ENCODE measurements around the gene JUNB. TPM values are rescaled to one million over a fixed set of nuclear protein-coding genes. Genes with fewer than 3 reads are reported as not detected.

The JUNB gene
- total RNA-seq = 121 TPM
- polyA plus RNA-seq = 139 TPM
- long read RNA-seq, donor 1, partial matches to known transcripts = 0 of 2 reads
- long read RNA-seq, donor 1, other reads (novel, unspliced or antisense) = 0 of 2 reads
- long read RNA-seq, donor 2, transcript JUNB-201 (1 exons, 1,820 nt) = major isoform, 331 of 732 reads
- long read RNA-seq, donor 2, partial matches to known transcripts = 53 of 732 reads
- long read RNA-seq, donor 2, other reads (novel, unspliced or antisense) = 348 of 732 reads
- long read RNA-seq, donor 3, transcript JUNB-201 (1 exons, 1,820 nt) = major isoform, 296 of 296 reads
- long read RNA-seq, donor 3, partial matches to known transcripts = 0 of 296 reads
- long read RNA-seq, donor 3, other reads (novel, unspliced or antisense) = 0 of 296 reads
- long read RNA-seq, donor 4, transcript JUNB-201 (1 exons, 1,820 nt) = major isoform, 129 of 129 reads
- long read RNA-seq, donor 4, partial matches to known transcripts = 0 of 129 reads
- long read RNA-seq, donor 4, other reads (novel, unspliced or antisense) = 0 of 129 reads
- long read RNA-seq, donor 5, transcript JUNB-201 (1 exons, 1,820 nt) = major isoform, 301 of 301 reads
- long read RNA-seq, donor 5, partial matches to known transcripts = 0 of 301 reads
- long read RNA-seq, donor 5, other reads (novel, unspliced or antisense) = 0 of 301 reads
- long read RNA-seq, donor 6, transcript JUNB-201 (1 exons, 1,820 nt) = major isoform, 215 of 215 reads
- long read RNA-seq, donor 6, partial matches to known transcripts = 0 of 215 reads
- long read RNA-seq, donor 6, other reads (novel, unspliced or antisense) = 0 of 215 reads
- long read RNA-seq, donor 7, transcript JUNB-201 (1 exons, 1,820 nt) = major isoform, 96 of 96 reads
- long read RNA-seq, donor 7, partial matches to known transcripts = 0 of 96 reads
- long read RNA-seq, donor 7, other reads (novel, unspliced or antisense) = 0 of 96 reads
- long read RNA-seq, donor 8, transcript JUNB-201 (1 exons, 1,820 nt) = major isoform, 115 of 115 reads
- long read RNA-seq, donor 8, partial matches to known transcripts = 0 of 115 reads
- long read RNA-seq, donor 8, other reads (novel, unspliced or antisense) = 0 of 115 reads
- long read RNA-seq, donor 9, transcript JUNB-201 (1 exons, 1,820 nt) = major isoform, 29 of 29 reads
- long read RNA-seq, donor 9, partial matches to known transcripts = 0 of 29 reads
- long read RNA-seq, donor 9, other reads (novel, unspliced or antisense) = 0 of 29 reads
- long read RNA-seq, donor 10, transcript JUNB-201 (1 exons, 1,820 nt) = major isoform, 166 of 166 reads
- long read RNA-seq, donor 10, partial matches to known transcripts = 0 of 166 reads
- long read RNA-seq, donor 10, other reads (novel, unspliced or antisense) = 0 of 166 reads

- under 1% methylated on average over 73 of the region's 73 CpGs for WGBS
- no peaks in the 10 kb centered on the region for H3K9me3 ChIP-seq (ENCODE audit: control insufficient read depth in 2 of 2, insufficient read depth in 1 of 2, low read length in 1 of 2)
- peaks cover 14 to 19% of the 10 kb centered on the region in 2 donors for H3K27me3 ChIP-seq (ENCODE audit: control insufficient read depth in 2 of 2, insufficient read depth in 1 of 2, low read length in 1 of 2)
- no peaks in the 10 kb centered on the region for H3K36me3 ChIP-seq (ENCODE audit: control insufficient read depth in 2 of 2, insufficient read depth in 2 of 2, low read length in 1 of 2)
- peaks cover 5 to 56% of the 10 kb centered on the region in 2 donors for H3K4me1 ChIP-seq (ENCODE audit: control insufficient read depth in 2 of 2, insufficient read depth in 2 of 2, low read length in 2 of 2)
- H3K4me3 ChIP-seq (ENCODE audit: low read length in 2 of 2) = peak within 1 kb of the TSS; percentile 66 to 83
- H3K27ac ChIP-seq (ENCODE audit: low read depth in 1 of 2, low read length in 1 of 2) = peak within 1 kb of the TSS; percentile 98
- peak; percentile 85 to 97 (median 92) for DNase-seq (ENCODE audit: low read depth in 6 of 9, low spot score in 9 of 9)
Observed at GRCh38 chr19:12791345-12792050, at the start of gene JUNB. Gene JUNB (plus strand): TSS chr19:12791486. CDS start chr19:12791772, 286 bp downstream.

GRCh38 chr19:12745166-12745897 lies 46.0 kb upstream of the JUNB start:
- WGBS = 94% methylated on average over 22 of the region's 22 CpGs
- Histone ChIP-seq H3K9me3 (ENCODE audit: control insufficient read depth in 2 of 2, insufficient read depth in 1 of 2, low read length in 1 of 2) (peaks cover 9 to 19% of the 10 kb centered on the region in 2 donors), H3K27me3 (ENCODE audit: control insufficient read depth in 2 of 2, insufficient read depth in 1 of 2, low read length in 1 of 2) (peaks cover 0 to 10% of the 10 kb centered on the region in 2 donors), H3K4me1 (ENCODE audit: control insufficient read depth in 2 of 2, insufficient read depth in 2 of 2, low read length in 2 of 2) (peaks cover 0 to 4% of the 10 kb centered on the region in 2 donors), H3K4me3 (ENCODE audit: low read length in 2 of 2) (no peak overlapping the region), H3K27ac (ENCODE audit: low read depth in 1 of 2, low read length in 1 of 2) (no peak overlapping the region), H3K36me3 (ENCODE audit: control insufficient read depth in 2 of 2, insufficient read depth in 2 of 2, low read length in 1 of 2) (peaks cover 41 to 49% of the 10 kb centered on the region in 2 donors)
- no peak for DNase-seq (ENCODE audit: low read depth in 6 of 9, low spot score in 9 of 9)

- no peak for DNase-seq (ENCODE audit: low read depth in 6 of 9, low spot score in 9 of 9)
- Histone ChIP-seq H3K4me1 (ENCODE audit: control insufficient read depth in 2 of 2, insufficient read depth in 2 of 2, low read length in 2 of 2) (peaks cover 0 to 4% of the 10 kb centered on the region in 2 donors), H3K36me3 (ENCODE audit: control insufficient read depth in 2 of 2, insufficient read depth in 2 of 2, low read length in 1 of 2) (peaks cover 33 to 39% of the 10 kb centered on the region in 2 donors), H3K4me3 (ENCODE audit: low read length in 2 of 2) (no peak overlapping the region), H3K27me3 (ENCODE audit: control insufficient read depth in 2 of 2, insufficient read depth in 1 of 2, low read length in 1 of 2) (peaks cover 0 to 32% of the 10 kb centered on the region in 2 donors), H3K27ac (ENCODE audit: low read depth in 1 of 2, low read length in 1 of 2) (no peak overlapping the region), H3K9me3 (ENCODE audit: control insufficient read depth in 2 of 2, insufficient read depth in 1 of 2, low read length in 1 of 2) (peaks cover 9 to 19% of the 10 kb centered on the region in 2 donors)
- WGBS = 96% methylated on average over 6 of the region's 6 CpGs
Observed at GRCh38 chr19:12748489-12748888, 42.8 kb upstream of the JUNB start.

GRCh38 chr19:12749938-12750521 lies 41.3 kb upstream of the JUNB start:
- no peak overlapping the region for H3K4me3 ChIP-seq (ENCODE audit: low read length in 2 of 2)
- no peak for DNase-seq (ENCODE audit: low read depth in 6 of 9, low spot score in 9 of 9)
- 52% methylated on average over 24 of the region's 24 CpGs for WGBS

GRCh38 chr19:12750851-12751250 lies 40.4 kb upstream of the JUNB start:
- WGBS = 86% methylated on average over 9 of the region's 9 CpGs

More at GRCh38 chr19:12749938-12750521, 41.3 kb upstream of the JUNB start:
- H3K27me3 ChIP-seq (ENCODE audit: control insufficient read depth in 2 of 2, insufficient read depth in 1 of 2, low read length in 1 of 2) = peaks cover 0 to 40% of the 10 kb centered on the region in 2 donors
- peaks cover 0 to 4% of the 10 kb centered on the region in 2 donors for H3K4me1 ChIP-seq (ENCODE audit: control insufficient read depth in 2 of 2, insufficient read depth in 2 of 2, low read length in 2 of 2)
- no peak overlapping the region for H3K27ac ChIP-seq (ENCODE audit: low read depth in 1 of 2, low read length in 1 of 2)
- H3K9me3 ChIP-seq (ENCODE audit: control insufficient read depth in 2 of 2, insufficient read depth in 1 of 2, low read length in 1 of 2) = peaks cover 9 to 19% of the 10 kb centered on the region in 2 donors
- peaks cover 30 to 32% of the 10 kb centered on the region in 2 donors for H3K36me3 ChIP-seq (ENCODE audit: control insufficient read depth in 2 of 2, insufficient read depth in 2 of 2, low read length in 1 of 2)

GRCh38 chr19:12751635-12752034 lies 39.7 kb upstream of the JUNB start, which contains the start of gene BEST2:
Gene BEST2 (plus strand): TSS chr19:12751791. CDS start chr19:12752593, 802 bp downstream.
- Histone ChIP-seq H3K27ac (ENCODE audit: low read depth in 1 of 2, low read length in 1 of 2) (no peak within 1 kb of the TSS), H3K9me3 (ENCODE audit: control insufficient read depth in 2 of 2, insufficient read depth in 1 of 2, low read length in 1 of 2) (peaks cover 9 to 16% of the 10 kb centered on the region in 2 donors), H3K4me3 (ENCODE audit: low read length in 2 of 2) (no peak within 1 kb of the TSS), H3K4me1 (ENCODE audit: control insufficient read depth in 2 of 2, insufficient read depth in 2 of 2, low read length in 2 of 2) (peaks cover 0 to 4% of the 10 kb centered on the region in 2 donors), H3K36me3 (ENCODE audit: control insufficient read depth in 2 of 2, insufficient read depth in 2 of 2, low read length in 1 of 2) (peaks cover 16 to 17% of the 10 kb centered on the region in 2 donors), H3K27me3 (ENCODE audit: control insufficient read depth in 2 of 2, insufficient read depth in 1 of 2, low read length in 1 of 2) (peaks cover 0 to 51% of the 10 kb centered on the region in 2 donors)
- 61% methylated on average over 14 of the region's 14 CpGs for WGBS
- DNase-seq (ENCODE audit: low read depth in 6 of 9, low spot score in 9 of 9) = no peak

More at GRCh38 chr19:12750851-12751250, 40.4 kb upstream of the JUNB start:
- peaks cover 9 to 19% of the 10 kb centered on the region in 2 donors for H3K9me3 ChIP-seq (ENCODE audit: control insufficient read depth in 2 of 2, insufficient read depth in 1 of 2, low read length in 1 of 2)
- H3K27me3 ChIP-seq (ENCODE audit: control insufficient read depth in 2 of 2, insufficient read depth in 1 of 2, low read length in 1 of 2) = peaks cover 0 to 43% of the 10 kb centered on the region in 2 donors
- H3K4me1 ChIP-seq (ENCODE audit: control insufficient read depth in 2 of 2, insufficient read depth in 2 of 2, low read length in 2 of 2) = peaks cover 0 to 4% of the 10 kb centered on the region in 2 donors
- H3K36me3 ChIP-seq (ENCODE audit: control insufficient read depth in 2 of 2, insufficient read depth in 2 of 2, low read length in 1 of 2) = peaks cover 24% of the 10 kb centered on the region in 2 donors
- no peak overlapping the region for H3K27ac ChIP-seq (ENCODE audit: low read depth in 1 of 2, low read length in 1 of 2)
- H3K4me3 ChIP-seq (ENCODE audit: low read length in 2 of 2) = no peak overlapping the region
- DNase-seq (ENCODE audit: low read depth in 6 of 9, low spot score in 9 of 9) = no peak

- H3K9me3 ChIP-seq (ENCODE audit: control insufficient read depth in 2 of 2, insufficient read depth in 1 of 2, low read length in 1 of 2) = peaks cover 6 to 10% of the 10 kb centered on the region in 2 donors
- peaks cover 0 to 4% of the 10 kb centered on the region in 2 donors for H3K4me1 ChIP-seq (ENCODE audit: control insufficient read depth in 2 of 2, insufficient read depth in 2 of 2, low read length in 2 of 2)
- H3K4me3 ChIP-seq (ENCODE audit: low read length in 2 of 2) = no peak overlapping the region
- peaks cover 12% of the 10 kb centered on the region in 2 donors for H3K36me3 ChIP-seq (ENCODE audit: control insufficient read depth in 2 of 2, insufficient read depth in 2 of 2, low read length in 1 of 2)
- WGBS = 91% methylated on average over 23 of the region's 23 CpGs
- no peak for DNase-seq (ENCODE audit: low read depth in 6 of 9, low spot score in 9 of 9)
- peaks cover 0 to 54% of the 10 kb centered on the region in 2 donors for H3K27me3 ChIP-seq (ENCODE audit: control insufficient read depth in 2 of 2, insufficient read depth in 1 of 2, low read length in 1 of 2)
- H3K27ac ChIP-seq (ENCODE audit: low read depth in 1 of 2, low read length in 1 of 2) = no peak overlapping the region
Observed at GRCh38 chr19:12752056-12752781, 39.1 kb upstream of the JUNB start.
